Osteoblast (primary cell): Measurements from ENCODE around the gene CNOT4. TPM values are rescaled to one million over a fixed set of nuclear protein-coding genes. Genes with fewer than 3 reads are reported as not detected.

Source experiments
- DNase-seq: peaks from one replicate; pipeline ENCODE4 v3.0.0; 2011; ENCODE audit warnings: low spot score, mixed read lengths; ENCODE audit not compliant: insufficient read length; ENCODE audit errors: missing footprints
- H2AFZ ChIP-seq: 2 replicates; pipeline ENCODE4 v1.6.0; 2011; ENCODE audit warnings: mild to moderate bottlenecking, low read length
- H3K27ac ChIP-seq: 2 replicates; pipeline ENCODE4 v1.5.1; 2011; ENCODE audit warnings: mild to moderate bottlenecking, low read depth, low read length, moderate library complexity
- H3K27me3 ChIP-seq: 2 replicates; pipeline ENCODE4 v1.6.0; 2012; ENCODE audit warnings: mild to moderate bottlenecking, control low read depth, inconsistent platforms, low read length, moderate library complexity; ENCODE audit not compliant: insufficient read depth
- H3K36me3 ChIP-seq: 2 replicates; pipeline ENCODE4 v1.5.1; 2011; ENCODE audit warnings: mild to moderate bottlenecking, low read length, control low read depth, moderate library complexity; ENCODE audit not compliant: insufficient read depth
- H3K4me1 ChIP-seq: 2 replicates; pipeline ENCODE4 v1.5.1; 2011; ENCODE audit warnings: mild to moderate bottlenecking, low read length, control low read depth, moderate library complexity; ENCODE audit not compliant: insufficient read depth
- H3K4me2 ChIP-seq: 2 replicates; pipeline ENCODE4 v1.6.0; 2011; ENCODE audit warnings: mild to moderate bottlenecking, low read length; ENCODE audit not compliant: insufficient read depth
- H3K4me3 ChIP-seq: fragments of 200-600 bp; sonication (generic); 3 replicates; pipeline ENCODE4 v1.5.1; 2012; ENCODE audit warnings: mild to moderate bottlenecking, low read length, inconsistent platforms; ENCODE audit not compliant: insufficient read depth
- H3K79me2 ChIP-seq: 2 replicates; pipeline ENCODE4 v1.6.0; 2012; ENCODE audit warnings: mild to moderate bottlenecking, low read length, control low read depth, inconsistent platforms; ENCODE audit not compliant: insufficient read depth
- H3K9me3 ChIP-seq: 2 replicates; pipeline ENCODE4 v1.5.1; 2011; ENCODE audit warnings: low read depth, low read length, control low read depth
- H4K20me1 ChIP-seq: 2 replicates; pipeline ENCODE4 v1.6.0; 2012; ENCODE audit warnings: mild to moderate bottlenecking, low read length, control low read depth; ENCODE audit not compliant: insufficient read depth
- CTCF ChIP-seq: IDR thresholded peaks from 2 replicates; pipeline ENCODE4 v1.5.1; 2011; ENCODE audit warnings: mild to moderate bottlenecking, low read depth, low read length, moderate library complexity; ENCODE audit errors: extremely low read depth
- total RNA-seq: library from RNA; depleted of rRNA; stranded (reverse); fragments of >200 nt; gene quantifications from 2 replicates; pipeline ENCODE4 v1.2.3, GENCODE V29; 2012

CNOT4 gene
- total RNA-seq, 1 donor, result 13.4 TPM

GRCh38 chr7:135389971-135390370, 119.9 kb downstream of the CNOT4 start:
- no peaks in the 10 kb centered on the region for H3K9me3 ChIP-seq
- no peak for DNase-seq
- H3K4me2 ChIP-seq, result no peak overlapping the region
- peaks cover 4% of the 10 kb centered on the region for H3K79me2 ChIP-seq
- TF ChIP-seq CTCF, result no peak
- H3K27ac ChIP-seq, result no peak overlapping the region
- peaks cover 9% of the 10 kb centered on the region for H3K4me1 ChIP-seq
- H3K36me3 ChIP-seq, result peaks cover 13% of the 10 kb centered on the region
- H4K20me1 ChIP-seq, result peaks cover 4% of the 10 kb centered on the region
- no peak overlapping the region for H2AFZ ChIP-seq
- no peak overlapping the region for H3K4me3 ChIP-seq
- H3K27me3 ChIP-seq, result no peaks in the 10 kb centered on the region

- Histone ChIP-seq H3K27ac (no peak overlapping the region), H2AFZ (no peak overlapping the region), H3K4me1 (peaks cover 11% of the 10 kb centered on the region), H4K20me1 (peaks cover 4% of the 10 kb centered on the region), H3K4me2 (no peak overlapping the region), H3K4me3 (no peak overlapping the region), H3K36me3 (peaks cover 5% of the 10 kb centered on the region), H3K27me3 (no peaks in the 10 kb centered on the region), H3K79me2 (peaks cover 4% of the 10 kb centered on the region), H3K9me3 (no peaks in the 10 kb centered on the region)
- DNase-seq, result no peak
- TF ChIP-seq CTCF, result no peak
Measured at GRCh38 chr7:135388616-135389015, 121.3 kb downstream of the CNOT4 start.

- no peak overlapping the region for H3K27ac ChIP-seq
- no peak for TF ChIP-seq CTCF
- peaks cover 11% of the 10 kb centered on the region for H3K4me1 ChIP-seq
- no peak overlapping the region for H3K4me2 ChIP-seq
- H3K27me3 ChIP-seq, result no peaks in the 10 kb centered on the region
- peaks cover 2% of the 10 kb centered on the region for H3K79me2 ChIP-seq
- H3K4me3 ChIP-seq, result no peak overlapping the region
- no peaks in the 10 kb centered on the region for H3K36me3 ChIP-seq
- H3K9me3 ChIP-seq, result no peaks in the 10 kb centered on the region
- DNase-seq, result peak; percentile 65
- peaks cover 6% of the 10 kb centered on the region for H4K20me1 ChIP-seq
- no peak overlapping the region for H2AFZ ChIP-seq
Measured at GRCh38 chr7:135386776-135387175, 123.1 kb downstream of the CNOT4 start.

GRCh38 chr7:135386181-135386580, 123.7 kb downstream of the CNOT4 start:
- H3K4me2 ChIP-seq, result no peak overlapping the region

More at GRCh38 chr7:135386181-135386580, 123.7 kb downstream of the CNOT4 start:
- no peak for TF ChIP-seq CTCF
- Histone ChIP-seq H3K27ac (no peak overlapping the region), H3K4me3 (no peak overlapping the region), H3K9me3 (no peaks in the 10 kb centered on the region), H4K20me1 (peaks cover 6% of the 10 kb centered on the region), H3K79me2 (no peaks in the 10 kb centered on the region), H3K4me1 (peaks cover 11% of the 10 kb centered on the region), H2AFZ (no peak overlapping the region), H3K27me3 (no peaks in the 10 kb centered on the region), H3K36me3 (no peaks in the 10 kb centered on the region)
- no peak for DNase-seq
